Activated CD4-positive, alpha-beta T cell treated with anti-CD3 and anti-CD28 coated beads, Interleukin-2, amount 50 U/mL, for 48 hours (primary cell): ENCODE results near the gene PKP2.
A peak's percentile ranks its signal among the peaks of the same experiment; 100 is the strongest.

Experiments used
- DNase-seq, 2 experiments: peaks; one replicate each; pipeline ENCODE4 v3.0.0-alpha.2; 2020

The PKP2 gene

DNA sequence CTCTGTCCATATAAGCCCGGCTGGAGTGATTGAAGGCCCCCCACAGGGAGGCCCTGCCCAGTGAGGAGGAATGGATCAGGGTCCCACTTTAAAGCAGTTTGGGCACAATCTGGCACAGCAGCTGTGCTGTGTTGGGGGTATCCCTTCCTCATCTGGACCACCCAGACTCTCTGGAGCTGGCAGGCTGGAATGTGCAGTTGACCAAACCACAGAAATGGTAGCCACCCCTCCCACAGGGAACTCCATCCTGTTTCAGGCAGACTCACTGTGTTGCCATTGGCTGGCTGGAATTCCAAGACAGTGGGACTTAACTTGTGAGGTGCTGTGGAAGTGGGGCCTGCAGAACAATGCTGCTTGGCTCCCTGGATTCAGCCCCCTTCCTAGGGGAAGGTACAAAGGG is 87.4 kb downstream of the PKP2 start:
- no peak for DNase-seq

DNA sequence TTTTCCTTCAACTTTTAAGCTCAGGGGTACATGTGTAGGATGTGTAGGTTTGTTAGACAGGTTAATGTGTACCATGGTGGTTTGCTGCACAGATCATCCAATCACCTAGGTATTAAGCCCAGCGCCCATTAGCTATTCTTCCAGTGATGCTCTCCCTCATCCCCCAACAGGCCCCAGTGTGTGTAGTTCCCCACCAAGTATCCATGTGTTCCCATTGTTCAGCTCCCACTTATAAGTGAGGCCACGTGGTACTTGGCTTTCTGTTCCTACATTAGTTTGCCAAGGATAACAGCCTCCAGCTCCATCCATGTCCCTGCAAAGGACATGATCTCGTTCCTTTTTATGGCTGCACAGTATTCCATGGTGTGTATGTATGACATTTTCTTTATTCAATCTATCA is 92.3 kb downstream of the PKP2 start:
- no peak for DNase-seq

DNA sequence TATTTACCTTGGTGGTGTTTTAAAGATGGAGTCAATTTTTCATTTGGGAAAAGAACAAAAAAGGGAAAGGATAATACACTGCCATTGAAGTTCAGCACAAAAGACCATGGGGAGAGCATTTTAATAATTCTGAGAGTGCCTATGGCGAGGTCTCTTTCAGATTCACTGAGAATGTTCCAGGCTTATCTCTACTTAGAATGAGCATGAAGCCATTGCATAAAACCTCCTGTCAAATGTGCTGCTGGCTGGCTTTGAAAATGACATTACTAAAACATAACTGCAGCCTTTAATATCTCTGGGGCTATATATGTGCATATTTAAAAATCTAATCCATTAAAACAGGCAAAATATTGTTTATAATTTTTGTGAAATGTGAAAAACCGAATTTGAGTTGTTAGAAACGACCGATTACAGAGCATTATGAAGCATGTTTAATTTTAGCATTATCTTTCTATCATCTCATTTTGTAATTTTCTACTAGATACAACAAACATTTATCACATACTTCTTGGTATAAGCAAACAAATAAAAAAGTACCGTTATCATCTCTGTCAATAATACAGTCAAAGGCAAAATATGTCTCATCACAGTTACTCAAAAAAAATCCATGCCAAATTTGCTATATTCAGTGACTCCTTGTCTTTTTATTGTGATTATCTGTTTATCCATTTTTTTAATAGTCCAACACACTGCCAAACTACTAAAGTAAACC is 95.2 kb downstream of the PKP2 start:
- no peak for DNase-seq

DNA sequence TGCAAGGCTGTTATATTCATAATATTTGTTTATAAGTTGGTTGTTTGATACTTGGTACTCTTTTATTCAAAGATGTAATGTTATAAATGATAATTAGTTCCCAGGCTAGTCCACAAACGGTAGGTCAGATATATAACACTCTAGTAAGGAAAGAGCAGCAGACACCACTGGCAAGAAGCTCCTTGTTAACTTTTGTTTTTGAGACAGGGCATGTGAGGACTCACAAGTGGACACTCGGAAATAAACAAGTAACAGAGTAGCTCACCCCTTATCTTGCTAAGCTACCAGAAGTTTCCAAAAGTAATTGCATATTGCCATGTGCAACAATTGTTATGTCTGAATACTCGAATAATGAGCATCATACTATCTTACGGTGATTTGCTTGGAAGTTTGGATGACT is 102.3 kb downstream of the PKP2 start:
- no peak for DNase-seq

DNA sequence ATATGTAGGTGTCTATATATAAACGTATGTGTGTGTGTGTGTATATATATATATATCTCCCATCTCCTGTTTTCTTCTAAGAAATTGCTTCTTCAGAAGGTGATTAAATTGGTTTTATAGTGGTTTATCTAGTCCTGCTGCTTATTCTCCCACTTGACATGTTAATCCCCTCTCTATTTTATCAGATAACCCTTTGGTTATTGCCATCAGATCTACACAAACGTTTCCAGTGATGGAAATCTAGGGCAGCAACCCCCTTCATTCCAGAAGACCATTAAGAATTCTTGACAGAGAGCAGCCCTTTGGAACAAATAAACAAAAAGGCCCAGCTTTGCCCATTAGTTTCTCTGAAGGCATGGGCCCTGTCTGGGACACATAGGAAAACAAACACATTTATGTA is 106.7 kb downstream of the PKP2 start:
- no peak for DNase-seq

DNA sequence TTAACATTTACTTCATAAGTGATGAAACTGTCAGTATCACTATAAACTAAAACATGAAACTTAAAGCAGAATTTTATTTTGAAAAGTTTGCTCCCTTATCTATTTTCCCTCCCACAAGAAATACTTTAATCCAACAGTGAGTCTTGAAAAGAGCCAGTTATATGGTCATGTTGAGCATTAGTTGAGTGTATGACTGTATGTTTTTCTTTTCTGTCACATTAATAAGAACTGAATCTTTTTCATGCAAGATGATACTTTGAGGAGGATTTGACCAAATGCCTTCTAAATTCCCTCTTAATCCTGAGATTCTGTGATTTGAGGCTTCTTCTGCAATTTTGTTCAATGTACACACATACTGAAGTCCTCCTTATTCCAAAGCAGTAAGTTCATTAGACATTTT is 107.1 kb downstream of the PKP2 start:
- no peak for DNase-seq

DNA sequence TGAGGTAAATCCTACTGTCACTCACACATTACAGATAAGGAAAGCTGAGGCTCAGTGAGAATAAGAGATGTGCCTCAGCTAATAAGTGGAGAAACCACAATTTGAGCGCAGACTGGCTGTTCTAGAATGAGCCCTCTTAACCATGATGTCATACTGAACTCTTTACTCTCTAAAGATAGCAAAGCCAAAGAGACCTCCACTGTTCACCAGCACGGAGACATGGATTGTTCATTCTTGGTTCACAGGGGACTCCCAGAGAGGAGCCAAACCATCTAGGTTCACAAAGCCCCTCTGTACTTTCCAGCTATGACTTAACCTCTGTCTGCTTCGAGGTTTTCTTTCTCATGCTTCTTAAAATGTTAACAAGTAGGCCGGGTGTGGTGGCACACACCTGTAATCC is 108.2 kb downstream of the PKP2 start:
- DNase-seq, result no peak

DNA sequence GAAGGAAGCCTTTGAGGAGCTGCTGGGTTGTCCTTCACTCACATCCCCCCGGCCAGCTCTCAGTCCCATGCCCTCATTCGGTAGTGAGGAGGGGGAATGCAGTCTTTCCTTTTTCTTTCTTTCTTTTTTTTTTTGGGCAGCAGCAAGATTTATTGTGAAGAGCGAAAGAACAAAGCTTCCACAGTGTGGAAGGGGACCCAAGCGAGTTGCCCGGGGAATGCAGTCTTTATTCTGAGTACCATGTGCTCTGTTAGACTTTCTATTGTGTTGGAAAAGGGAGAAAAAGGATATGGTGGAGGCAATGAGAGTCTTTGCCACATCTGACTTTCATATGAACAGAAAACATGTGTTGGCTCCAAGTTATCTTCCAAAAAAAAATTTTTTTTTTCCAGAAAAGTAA is 111.0 kb downstream of the PKP2 start:
- DNase-seq, result no peak

DNA sequence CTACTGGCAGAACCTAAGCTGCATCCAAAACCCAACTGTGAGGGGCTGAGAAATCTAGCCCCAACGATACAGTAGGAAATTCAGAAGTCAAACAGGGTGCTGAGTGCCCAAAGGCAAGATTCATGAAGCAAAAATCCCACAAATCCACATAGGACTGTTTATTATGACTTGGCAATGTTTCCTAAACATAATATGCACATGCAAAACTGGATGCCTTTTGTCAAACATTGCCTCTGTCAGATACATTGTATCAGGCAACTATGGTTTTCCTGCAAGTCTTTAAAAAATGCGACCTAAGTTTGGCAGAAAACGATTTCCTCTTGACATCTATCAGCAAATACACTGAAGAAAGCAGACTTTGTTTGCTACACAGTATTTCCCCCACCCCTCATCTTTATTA is 113.5 kb downstream of the PKP2 start:
- DNase-seq, result no peak

DNA sequence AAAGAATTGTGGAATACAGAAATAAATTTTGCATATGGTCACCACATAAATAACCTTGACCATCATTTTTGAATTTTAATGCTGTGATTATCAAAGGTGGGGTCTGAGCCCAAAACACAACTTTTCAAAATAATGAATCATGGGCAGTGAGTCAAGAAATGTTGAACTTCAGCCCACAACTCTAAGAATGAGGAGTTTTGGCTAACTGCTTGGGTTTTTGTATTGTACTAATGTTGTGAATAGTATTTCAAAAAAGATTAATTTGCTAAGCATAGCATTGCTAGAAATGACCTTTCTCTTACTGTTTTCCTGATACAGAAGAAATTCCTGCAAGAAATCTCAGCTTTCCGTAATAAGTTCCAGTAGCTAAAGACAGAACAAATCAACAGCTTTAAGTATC is 116.5 kb downstream of the PKP2 start:
- DNase-seq, result no peak

DNA sequence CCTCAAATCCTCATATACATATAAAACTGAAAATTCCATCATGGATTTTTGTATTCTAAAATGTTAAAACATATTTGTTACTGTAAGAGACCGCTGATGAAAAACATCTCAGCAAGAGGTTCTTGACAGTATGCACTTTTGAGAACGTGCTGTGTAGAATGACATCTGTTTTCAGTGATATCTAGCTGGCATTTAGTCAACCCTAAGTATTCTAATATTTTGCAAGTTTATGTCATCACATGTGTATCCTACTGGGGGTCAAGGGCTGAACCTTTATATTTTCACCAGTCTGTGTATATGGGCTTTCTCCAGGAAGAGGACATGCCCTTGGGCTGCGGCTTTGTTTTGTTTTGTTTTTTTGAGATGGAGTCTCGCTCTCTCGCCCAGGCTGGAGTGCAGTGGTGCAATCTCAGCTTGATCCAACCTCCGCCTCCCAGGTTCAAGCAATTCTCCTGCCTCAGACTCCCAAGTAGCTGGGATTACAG is 118.8 kb downstream of the PKP2 start:
- no peak for DNase-seq

DNA sequence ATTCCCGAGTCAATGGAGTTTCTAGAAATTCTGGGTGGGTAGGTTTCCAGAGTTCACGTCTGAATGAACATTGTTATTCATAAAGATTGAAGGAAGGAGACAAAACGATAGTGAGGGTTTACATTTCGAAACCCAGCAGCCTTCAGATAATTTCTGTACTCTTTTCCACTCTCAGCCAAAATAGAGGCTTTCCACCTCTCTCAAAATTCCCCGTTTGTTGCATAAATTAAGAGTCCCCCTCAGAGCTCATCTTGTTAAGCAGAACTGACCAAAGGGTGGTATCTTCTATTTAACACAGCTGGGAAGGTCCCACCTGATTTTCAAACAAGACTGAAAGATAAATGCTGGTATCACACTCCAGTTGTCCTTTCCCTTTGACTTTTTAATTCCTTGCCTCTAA is 119.4 kb downstream of the PKP2 start:
- no peak for DNase-seq

DNA sequence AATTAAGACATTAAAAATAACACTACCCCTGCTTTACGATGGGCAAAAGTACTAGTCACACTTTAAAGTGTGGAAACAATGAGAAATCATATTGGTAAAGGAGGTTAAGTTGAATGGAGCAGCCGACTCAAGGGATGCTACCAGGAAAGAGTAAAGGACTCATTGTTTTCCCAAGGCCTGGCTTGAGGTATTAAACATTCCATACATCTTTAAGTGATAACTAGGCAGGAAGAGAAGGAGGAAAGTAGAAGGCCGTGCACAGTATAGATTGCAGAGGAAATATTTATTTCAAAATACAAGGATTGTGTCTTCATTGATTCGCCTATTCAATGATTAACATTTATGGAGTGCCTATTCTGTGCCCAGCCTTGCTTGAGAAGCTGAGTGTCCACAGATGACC is 120.3 kb downstream of the PKP2 start:
- DNase-seq, result no peak

DNA sequence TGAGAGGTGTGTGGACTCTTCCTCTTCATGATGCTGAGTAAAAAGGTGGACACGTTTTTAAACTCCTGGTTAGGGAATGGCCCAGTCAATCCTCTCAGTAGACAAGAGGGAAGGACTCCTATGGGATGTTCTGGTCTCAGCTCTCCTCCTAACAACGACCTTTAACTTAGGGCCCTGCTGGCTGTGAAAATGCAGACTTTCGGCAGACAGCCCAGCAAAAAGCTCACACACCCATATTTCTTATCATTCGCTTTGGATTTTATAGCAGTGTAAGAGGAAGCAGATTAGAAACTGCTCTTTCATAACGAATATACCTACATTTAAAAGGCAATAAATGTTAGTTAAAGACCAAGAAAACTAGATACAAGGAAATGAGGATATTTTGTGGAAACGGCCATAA is 122.9 kb downstream of the PKP2 start:
- no peak for DNase-seq

DNA sequence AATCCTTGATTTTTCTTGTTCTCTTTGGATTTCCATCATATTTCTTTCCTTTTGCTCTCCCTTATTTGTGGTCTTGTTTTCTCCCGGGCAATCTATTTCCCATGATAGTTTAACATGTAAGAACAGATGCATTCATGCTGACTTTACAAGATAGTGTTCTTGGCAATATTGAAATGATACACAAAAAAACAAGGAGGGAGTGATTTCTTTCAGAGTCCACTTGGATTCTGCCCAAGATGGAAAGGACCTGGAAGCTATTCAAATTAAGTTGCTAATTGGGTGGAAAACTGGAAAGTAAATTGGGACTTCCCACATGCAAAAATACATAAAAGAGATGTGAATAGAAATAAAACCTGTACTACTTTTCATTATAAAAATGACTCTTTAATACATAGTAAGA is 126.4 kb downstream of the PKP2 start:
- no peak for DNase-seq

DNA sequence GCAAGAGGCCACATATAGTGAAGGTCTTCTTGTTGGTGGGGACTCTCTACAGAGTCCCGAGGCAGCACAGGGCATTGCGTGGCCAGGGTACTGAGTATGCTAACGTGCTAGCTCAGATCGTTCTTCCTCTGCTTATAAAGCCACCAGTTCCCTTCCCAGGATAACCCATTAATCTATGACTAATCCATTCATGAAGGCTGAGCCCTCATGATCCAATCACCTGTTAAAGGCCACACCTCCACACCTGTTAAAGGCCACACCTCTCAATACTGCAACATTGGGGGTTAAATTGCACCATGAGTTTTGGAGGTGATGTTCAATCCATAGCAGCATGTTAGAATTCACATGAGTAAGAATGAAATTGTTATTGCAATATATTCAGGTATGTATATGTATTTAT is 128.1 kb downstream of the PKP2 start:
- no peak for DNase-seq

DNA sequence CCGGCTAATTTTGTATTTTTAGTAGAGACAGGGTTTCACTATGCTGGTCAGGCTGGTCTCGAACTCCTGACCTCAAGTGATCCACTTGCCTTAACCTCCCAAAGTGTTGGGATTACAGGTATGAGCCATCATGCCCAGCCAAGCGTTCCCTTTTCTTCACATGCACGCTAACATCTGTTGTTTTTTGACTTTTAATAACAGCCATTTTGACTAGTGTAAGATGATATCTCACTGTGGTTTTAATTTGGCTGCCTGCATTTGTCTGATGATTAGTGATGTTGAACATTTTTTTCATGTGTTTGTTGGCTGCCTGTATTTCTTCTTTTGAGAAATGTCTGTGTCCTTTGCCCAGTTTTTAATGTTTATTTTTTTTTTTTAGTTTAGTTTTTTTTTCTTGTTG is 130.7 kb downstream of the PKP2 start:
- no peak for DNase-seq

DNA sequence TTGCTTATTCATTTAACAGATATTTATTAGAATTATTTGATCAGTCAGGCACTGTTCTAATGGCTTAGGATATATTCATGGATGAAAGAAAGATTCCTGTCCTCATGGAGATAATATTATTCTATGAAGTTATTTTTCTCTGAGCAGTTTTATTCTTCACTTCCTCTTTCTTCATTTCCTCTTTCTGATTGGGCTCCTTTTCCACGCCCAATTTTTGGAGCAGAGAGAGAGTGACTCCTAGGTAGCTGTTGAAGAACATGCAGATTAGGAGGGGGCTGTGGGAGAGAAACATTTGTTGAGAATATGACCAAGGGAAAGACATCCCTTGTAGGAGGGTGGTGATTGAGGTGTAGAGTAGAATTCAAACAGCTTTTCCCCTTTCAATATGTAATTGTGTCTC is 134.9 kb downstream of the PKP2 start:
- no peak for DNase-seq

DNA sequence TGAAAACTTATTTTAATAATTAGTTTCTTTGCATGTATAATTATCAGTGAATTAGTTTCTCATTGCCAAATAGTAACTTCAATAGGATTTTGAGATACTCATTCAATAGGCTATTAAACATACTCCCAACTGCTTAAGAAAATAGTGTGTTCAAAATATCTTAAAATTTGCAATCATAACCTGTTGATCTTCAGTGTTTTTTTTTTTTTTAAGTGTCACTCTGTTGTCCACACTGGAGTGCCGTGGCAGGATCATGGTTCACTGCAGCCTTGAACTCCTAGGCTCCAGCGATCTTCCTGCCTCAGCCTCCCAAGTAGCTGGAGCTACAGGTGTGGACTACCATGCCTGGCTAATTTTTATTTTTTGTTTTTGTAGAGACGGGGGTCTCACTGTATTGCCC is 139.4 kb downstream of the PKP2 start:
- DNase-seq, result no peak

DNA sequence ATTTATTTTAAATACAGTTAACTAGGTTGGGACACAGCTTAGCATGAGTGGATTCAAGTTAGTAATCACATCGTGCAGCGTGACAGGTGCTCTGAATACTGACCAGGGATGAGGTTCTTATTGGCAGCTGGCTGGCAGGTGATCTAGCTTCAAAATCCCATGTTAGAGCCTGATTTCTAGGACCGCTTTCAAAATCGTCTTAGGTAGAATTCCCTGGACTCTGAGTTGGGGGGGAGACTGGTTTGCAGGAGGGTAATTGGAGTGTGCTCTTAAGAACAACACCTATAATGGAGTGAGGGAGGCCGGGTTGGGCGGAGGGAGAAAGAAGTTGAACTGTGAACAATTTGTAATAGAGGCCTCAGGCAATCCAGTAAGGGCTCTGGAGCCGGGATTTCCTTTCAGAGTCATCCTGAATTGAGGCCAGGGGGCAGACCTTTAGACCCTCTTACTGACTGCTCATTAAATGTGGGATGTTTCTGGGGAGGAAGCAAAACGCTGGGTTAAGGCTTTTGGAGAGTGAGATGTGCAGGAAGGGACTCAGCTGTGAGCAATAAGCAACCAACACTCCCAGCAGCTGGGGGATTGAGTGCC is 140.0 kb downstream of the PKP2 start:
- no peak for DNase-seq

DNA sequence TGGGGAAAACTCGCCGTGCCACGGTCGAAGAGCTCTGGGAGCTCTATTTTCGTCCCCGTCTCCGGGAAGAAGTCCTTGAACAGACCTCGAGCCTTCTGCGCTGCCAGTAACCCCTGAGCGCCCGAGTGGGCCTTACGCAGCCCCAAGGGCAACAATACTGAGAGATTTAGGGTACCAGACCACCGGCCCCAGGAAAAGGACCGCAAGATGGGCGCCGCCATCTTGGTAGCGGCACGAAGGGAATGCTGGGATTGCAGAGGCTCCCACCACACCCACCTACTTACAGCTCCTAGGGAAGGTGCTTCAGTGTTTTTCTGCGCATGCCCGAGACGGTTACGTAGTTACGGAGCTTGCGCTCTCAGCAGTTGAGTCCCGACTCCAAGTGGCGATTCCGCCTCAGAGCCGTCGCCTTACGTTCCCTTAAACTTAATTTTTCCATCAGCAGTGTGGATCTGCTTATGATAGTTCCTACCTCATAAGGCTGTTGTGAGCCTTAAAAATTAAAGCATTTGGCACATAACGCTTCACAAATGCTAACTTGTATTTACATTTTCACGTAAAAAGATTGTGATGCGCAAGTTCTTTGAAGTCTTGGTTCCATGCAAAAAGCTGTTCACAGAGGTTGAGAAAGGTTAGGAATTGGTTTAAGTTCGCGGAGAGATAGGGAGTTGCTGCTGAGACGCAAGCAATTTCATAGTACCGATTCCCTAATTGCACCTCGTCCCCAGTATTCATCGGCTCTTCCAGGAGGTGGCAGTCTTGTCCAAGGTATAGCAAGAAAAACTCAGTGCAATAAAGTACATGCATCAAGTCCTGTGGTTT is 140.7 kb downstream of the PKP2 start, which contains the start of gene YARS2:
Gene YARS2, minus strand, starts transcription at position 244 of the 822 bp plus-strand sequence. Its CDS starts 23 bp downstream, at position 221.
- DNase-seq, result peak; percentile 88 to 93

DNA sequence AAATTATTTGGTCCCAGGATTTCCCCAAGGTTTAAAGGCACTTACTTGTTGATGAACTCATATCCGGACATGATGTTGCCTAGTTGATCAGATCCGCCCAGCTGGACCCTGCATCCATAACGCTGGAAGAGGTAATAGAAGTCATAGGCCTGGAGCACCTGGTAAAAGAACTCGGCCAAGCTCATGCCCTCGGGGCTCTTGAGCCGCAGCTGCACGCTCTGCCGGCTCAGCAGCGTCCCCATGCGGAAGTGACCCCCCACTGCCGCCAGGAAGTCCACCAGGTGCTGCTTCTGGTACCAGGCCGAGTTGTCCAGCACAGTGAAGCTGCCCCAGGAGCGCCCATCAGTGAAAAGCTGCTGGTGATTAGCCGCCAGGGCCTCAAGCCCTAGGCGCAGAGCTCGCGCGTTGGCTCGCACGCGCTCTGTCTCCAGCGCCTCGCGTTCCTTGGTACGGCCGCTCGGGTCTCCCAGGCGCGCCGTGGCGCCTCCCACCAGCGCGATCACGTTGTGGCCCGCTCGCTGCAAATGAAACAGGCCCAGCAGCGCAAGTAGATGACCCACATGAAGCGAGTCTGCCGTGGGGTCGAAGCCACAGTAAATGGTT is 141.4 kb downstream of the PKP2 start:
- peak; percentile 77 to 82 for DNase-seq

DNA sequence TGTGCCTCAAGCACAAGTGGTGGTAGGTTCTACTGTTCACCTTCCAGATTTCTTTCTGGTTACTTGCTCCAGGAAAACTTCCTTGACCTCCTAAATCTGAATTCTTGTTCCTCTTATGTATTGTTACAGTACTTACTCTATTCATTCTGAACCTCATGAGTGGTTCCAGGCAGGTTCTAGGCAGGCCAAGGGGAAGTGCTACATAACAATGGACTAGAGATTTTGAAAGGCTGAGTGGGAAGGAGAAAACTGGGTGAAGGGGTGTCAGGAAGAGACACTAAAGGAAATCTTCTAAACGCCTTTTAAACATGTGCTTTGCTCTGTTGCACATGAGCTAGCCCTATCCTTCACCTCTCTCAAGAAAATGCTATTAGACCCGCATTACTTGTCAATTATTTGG is 142.5 kb downstream of the PKP2 start:
- DNase-seq, result no peak

DNA sequence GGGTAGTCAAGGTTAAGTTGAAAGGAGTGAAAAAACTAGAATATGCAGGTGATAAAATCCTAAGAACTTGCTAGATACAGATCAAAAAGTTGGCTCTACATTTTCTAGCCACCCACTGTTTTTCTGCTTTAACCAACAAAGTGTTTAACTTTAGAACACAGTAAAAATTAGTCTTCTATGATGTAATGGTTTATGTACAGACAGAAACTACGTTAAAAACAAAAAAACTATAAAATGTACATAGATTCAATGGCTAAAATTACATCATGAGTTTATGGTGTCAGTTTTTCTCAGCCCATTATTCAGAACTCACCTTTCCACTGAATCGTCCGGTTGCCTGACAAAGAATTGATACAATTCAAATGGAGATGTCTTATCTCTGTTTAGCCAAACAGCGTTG is 143.0 kb downstream of the PKP2 start:
- DNase-seq, result no peak
